Panc1 (cell line): Measurements from ENCODE around the gene CCNJL. TPM values are rescaled to one million over a fixed set of nuclear protein-coding genes. Genes with fewer than 3 reads are reported as not detected.

ENCODE experiments used
- ATAC-seq: fragments of 200-7000 bp; cut with Tn5 transposase; 2 replicates; pipeline ENCODE4 v1.9.1; 2020; ENCODE audit warnings: mild to moderate bottlenecking, moderate library complexity
- BruUV-seq: library from RNA; stranded (reverse); fragments of 400-500 nt; replicated peaks from 2 replicates; lab custom pipeline; 2021; lab: Mats Ljungman, UMichigan
- CTCF ChIA-PET: fragments of 300-600 bp; sonication (Branson Sonifier 250); formaldehyde crosslinking; loops from one replicate; lab custom pipeline; 2022; ENCODE audit warnings: antibody characterized with exemption; lab: Charles Lee
- POLR2A ChIA-PET: fragments of 300-600 bp; sonication (Branson Sonifier 250); formaldehyde crosslinking; loops from one replicate; lab custom pipeline; 2022; ENCODE audit warnings: antibody characterized with exemption; lab: Charles Lee
- DNase-seq: peaks from one replicate; pipeline ENCODE4 v3.0.0-alpha.2; 2010; ENCODE audit warnings: low read depth, low spot score
- H3K27ac ChIP-seq: 2 replicates; pipeline ENCODE4 v1.5.1; 2011; ENCODE audit warnings: mild to moderate bottlenecking, low read length, inconsistent platforms
- H3K27me3 ChIP-seq: fragments of 200-500 bp; sonication (Bioruptor generic); 2 replicates; pipeline ENCODE4 v1.6.0; 2014; ENCODE audit warnings: low read length, inconsistent platforms; ENCODE audit not compliant: control insufficient read depth, insufficient read depth
- H3K36me3 ChIP-seq: fragments of 200-500 bp; sonication (Bioruptor generic); 2 replicates; pipeline ENCODE4 v1.5.1; 2014; ENCODE audit warnings: inconsistent platforms, mild to moderate bottlenecking, low read length, moderate library complexity; ENCODE audit not compliant: control insufficient read depth, insufficient read depth
- H3K4me1 ChIP-seq: 2 replicates; pipeline ENCODE4 v1.5.1; 2011; ENCODE audit warnings: inconsistent platforms, mild to moderate bottlenecking, low read length, moderate library complexity; ENCODE audit not compliant: control insufficient read depth, insufficient read depth
- H3K4me3 ChIP-seq, 2 experiments: 2 replicates each; pipeline ENCODE4 v1.5.1; 2011 to 2012; ENCODE audit warnings: low read depth in 2 of 2, low read length in 2 of 2, mild to moderate bottlenecking in 2 of 2, inconsistent platforms in 1 of 2, moderate library complexity in 1 of 2
- H3K9me3 ChIP-seq: fragments of 200-500 bp; sonication (Bioruptor generic); 2 replicates; pipeline ENCODE4 v1.5.1; 2014; ENCODE audit warnings: low read depth, mild to moderate bottlenecking, inconsistent platforms, low read length, moderate library complexity; ENCODE audit not compliant: control insufficient read depth, insufficient read depth
- POLR2AphosphoS5 ChIP-seq: IDR thresholded peaks from 2 replicates; pipeline ENCODE4 v1.6.1; 2012; ENCODE audit warnings: mild to moderate bottlenecking, low read depth, low read length, moderate library complexity
- SIN3A ChIP-seq: IDR thresholded peaks from 2 replicates; pipeline ENCODE4 v1.6.1; 2012; ENCODE audit warnings: low read depth, mild to moderate bottlenecking, low read length, moderate library complexity, borderline replicate concordance; ENCODE audit not compliant: insufficient read depth
- TCF7L2 ChIP-seq: IDR thresholded peaks from 2 replicates; pipeline ENCODE4 v1.6.1; 2011; ENCODE audit warnings: mild to moderate bottlenecking, low read depth, low read length, inconsistent platforms
- in situ Hi-C: cut with HindIII; loops from 2 replicates; pipeline ENCODE4 v1.10.0; 2016; ENCODE audit warnings: low sequenced_read_pairs, low pct_unique_long_range_greater_than_20kb
- intact Hi-C: fragments of 100-400 bp; cut with micrococcal nuclease; formaldehyde crosslinking; loops from one replicate; pipeline ENCODE4 v1.10.0; 2022; ENCODE audit not compliant: unreplicated experiment
- total RNA-seq: library from RNA; stranded (reverse); gene quantifications from one replicate; pipeline ENCODE4 v1.2.1, GENCODE V29; 2021; ENCODE audit not compliant: unreplicated experiment
- TF ChIP-seq, protein P1 (sequence below): fragments of 450-650 bp; IDR thresholded peaks from 2 replicates; pipeline ENCODE4 v1.5.1; 2017; ENCODE audit warnings: mild to moderate bottlenecking
- TF ChIP-seq, protein P2 (sequence below), 2 experiments: IDR thresholded peaks; 2 replicates each; pipeline ENCODE4 v1.6.1; 2011 to 2012; ENCODE audit warnings: low read depth in 2 of 2, control low read depth in 1 of 2, low read length in 1 of 2, mild to moderate bottlenecking in 1 of 2, moderate library complexity in 1 of 2; ENCODE audit not compliant: insufficient read depth in 1 of 2

CCNJL gene
- total RNA-seq, 1 experiment from 2014 or later: 35.0 TPM

DNA sequence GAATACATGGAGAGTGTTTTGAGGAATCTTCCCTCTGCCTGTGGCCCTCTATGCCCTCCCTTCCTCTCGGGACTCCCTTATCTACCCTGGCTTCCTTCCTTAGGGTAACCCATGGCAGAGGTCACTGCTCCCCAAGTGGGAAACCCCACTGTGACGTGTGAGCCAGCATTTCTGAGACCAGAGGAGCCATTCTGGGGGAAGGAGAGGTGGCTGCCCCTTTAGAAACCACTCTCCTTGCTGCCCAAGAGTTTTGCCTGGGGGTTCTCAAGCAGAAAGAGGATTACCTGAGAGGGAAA is 23.1 kb downstream of the CCNJL start:
- intact Hi-C loops: no loop called here
- peak overlapping the region; percentile 13; the same call in 1 of the 2 replicates for H3K27ac ChIP-seq
- ChIA-PET CTCF (no interaction called here), POLR2A (no interaction called here)
- no peaks in the 10 kb centered on the region for H3K36me3 ChIP-seq
- H3K4me3 ChIP-seq: no peak overlapping the region
- TF ChIP-seq TCF7L2 (no peak), SIN3A (no peak), POLR2AphosphoS5 (no peak)
- TF ChIP-seq, protein P1, sequence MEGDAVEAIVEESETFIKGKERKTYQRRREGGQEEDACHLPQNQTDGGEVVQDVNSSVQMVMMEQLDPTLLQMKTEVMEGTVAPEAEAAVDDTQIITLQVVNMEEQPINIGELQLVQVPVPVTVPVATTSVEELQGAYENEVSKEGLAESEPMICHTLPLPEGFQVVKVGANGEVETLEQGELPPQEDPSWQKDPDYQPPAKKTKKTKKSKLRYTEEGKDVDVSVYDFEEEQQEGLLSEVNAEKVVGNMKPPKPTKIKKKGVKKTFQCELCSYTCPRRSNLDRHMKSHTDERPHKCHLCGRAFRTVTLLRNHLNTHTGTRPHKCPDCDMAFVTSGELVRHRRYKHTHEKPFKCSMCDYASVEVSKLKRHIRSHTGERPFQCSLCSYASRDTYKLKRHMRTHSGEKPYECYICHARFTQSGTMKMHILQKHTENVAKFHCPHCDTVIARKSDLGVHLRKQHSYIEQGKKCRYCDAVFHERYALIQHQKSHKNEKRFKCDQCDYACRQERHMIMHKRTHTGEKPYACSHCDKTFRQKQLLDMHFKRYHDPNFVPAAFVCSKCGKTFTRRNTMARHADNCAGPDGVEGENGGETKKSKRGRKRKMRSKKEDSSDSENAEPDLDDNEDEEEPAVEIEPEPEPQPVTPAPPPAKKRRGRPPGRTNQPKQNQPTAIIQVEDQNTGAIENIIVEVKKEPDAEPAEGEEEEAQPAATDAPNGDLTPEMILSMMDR: no peak
- TF ChIP-seq, protein P2, sequence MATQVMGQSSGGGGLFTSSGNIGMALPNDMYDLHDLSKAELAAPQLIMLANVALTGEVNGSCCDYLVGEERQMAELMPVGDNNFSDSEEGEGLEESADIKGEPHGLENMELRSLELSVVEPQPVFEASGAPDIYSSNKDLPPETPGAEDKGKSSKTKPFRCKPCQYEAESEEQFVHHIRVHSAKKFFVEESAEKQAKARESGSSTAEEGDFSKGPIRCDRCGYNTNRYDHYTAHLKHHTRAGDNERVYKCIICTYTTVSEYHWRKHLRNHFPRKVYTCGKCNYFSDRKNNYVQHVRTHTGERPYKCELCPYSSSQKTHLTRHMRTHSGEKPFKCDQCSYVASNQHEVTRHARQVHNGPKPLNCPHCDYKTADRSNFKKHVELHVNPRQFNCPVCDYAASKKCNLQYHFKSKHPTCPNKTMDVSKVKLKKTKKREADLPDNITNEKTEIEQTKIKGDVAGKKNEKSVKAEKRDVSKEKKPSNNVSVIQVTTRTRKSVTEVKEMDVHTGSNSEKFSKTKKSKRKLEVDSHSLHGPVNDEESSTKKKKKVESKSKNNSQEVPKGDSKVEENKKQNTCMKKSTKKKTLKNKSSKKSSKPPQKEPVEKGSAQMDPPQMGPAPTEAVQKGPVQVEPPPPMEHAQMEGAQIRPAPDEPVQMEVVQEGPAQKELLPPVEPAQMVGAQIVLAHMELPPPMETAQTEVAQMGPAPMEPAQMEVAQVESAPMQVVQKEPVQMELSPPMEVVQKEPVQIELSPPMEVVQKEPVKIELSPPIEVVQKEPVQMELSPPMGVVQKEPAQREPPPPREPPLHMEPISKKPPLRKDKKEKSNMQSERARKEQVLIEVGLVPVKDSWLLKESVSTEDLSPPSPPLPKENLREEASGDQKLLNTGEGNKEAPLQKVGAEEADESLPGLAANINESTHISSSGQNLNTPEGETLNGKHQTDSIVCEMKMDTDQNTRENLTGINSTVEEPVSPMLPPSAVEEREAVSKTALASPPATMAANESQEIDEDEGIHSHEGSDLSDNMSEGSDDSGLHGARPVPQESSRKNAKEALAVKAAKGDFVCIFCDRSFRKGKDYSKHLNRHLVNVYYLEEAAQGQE (IDR thresholded peaks at IDR 0.05; ENCODE audit: insufficient read depth in 1 of 2, low read depth in 2 of 2, low read length in 1 of 2): no peak
- no TSS peak for BruUV-seq
- in situ Hi-C loops: no loop called here
- H3K9me3 ChIP-seq: no peaks in the 10 kb centered on the region
- no peaks in the 10 kb centered on the region for H3K27me3 ChIP-seq
- ATAC-seq: no peak
- DNase-seq: no peak
- H3K4me1 ChIP-seq: peaks cover 31% of the 10 kb centered on the region

DNA sequence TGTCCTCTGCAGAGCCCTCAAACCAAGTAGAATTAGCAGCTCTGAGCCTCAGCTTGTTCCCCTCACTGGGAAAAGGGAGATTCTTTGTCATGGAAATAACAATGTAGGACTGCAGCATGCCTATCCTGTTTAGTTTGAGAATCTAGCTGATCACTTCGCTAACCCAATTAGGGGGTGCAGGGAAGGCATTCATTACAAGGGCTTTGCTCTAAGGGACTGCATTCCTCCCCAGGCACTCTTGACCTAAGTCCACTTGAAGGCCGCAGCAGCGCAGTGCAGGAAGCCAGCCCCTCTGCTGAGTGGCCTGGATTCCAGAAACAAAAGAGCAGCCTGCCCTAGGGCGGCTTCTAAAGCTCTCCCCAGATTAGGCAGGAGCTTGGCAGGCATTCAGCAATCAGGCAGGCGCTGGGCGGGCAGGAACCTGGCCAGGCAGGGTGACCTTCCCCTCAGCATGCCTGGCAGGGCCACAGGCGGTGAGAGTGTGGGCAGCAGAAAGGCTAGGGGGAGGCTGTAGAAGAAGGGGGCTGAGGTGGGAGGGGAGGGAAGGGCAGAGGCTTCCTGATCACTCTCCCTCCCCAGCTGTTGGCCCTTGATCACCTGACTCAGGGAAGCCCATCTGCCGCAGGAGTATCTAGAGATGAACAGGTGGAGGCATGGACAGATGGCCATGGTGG is 24.8 kb downstream of the CCNJL start:
- in situ Hi-C loops (no loop called here), intact Hi-C loops (no loop called here)
- Histone ChIP-seq H3K27me3 (no peaks in the 10 kb centered on the region), H3K4me1 (peaks cover 31% of the 10 kb centered on the region), H3K27ac (no peak overlapping the region; the same call in 1 of the 2 replicates), H3K9me3 (no peaks in the 10 kb centered on the region), H3K36me3 (no peaks in the 10 kb centered on the region), H3K4me3 (no peak overlapping the region)
- TF ChIP-seq POLR2AphosphoS5 (no peak), TCF7L2 (no peak), SIN3A (no peak)
- TF ChIP-seq, protein P1: no peak
- TF ChIP-seq, protein P2 (IDR thresholded peaks at IDR 0.05; ENCODE audit: insufficient read depth in 1 of 2, low read depth in 2 of 2, low read length in 1 of 2): no peak
- ATAC-seq: peak; percentile 61
- BruUV-seq: no TSS peak
- POLR2A ChIA-PET: no interaction called here
- no peak for DNase-seq
- CTCF ChIA-PET: no interaction called here
